ENCODE measurements around the gene DGLUCY.
A peak's percentile ranks its signal among the peaks of the same experiment; 100 is the strongest.
"Not testable (repeated sequence)": the region's sequence is repeated elsewhere in the genome, so short reads cannot be mapped to it uniquely, and the experiment has no call there.

Gene DGLUCY

GRCh38 chr14:91113829-91114078 lies at the start of gene DGLUCY:
DGLUCY (plus strand) TSS chr14:91114073; CDS start chr14:91160295, 46,222 bp downstream.
- peak; percentile 55 for DNase-seq (ENCODE audit: extremely low spot score, insufficient read length, low read depth)
- FAIRE-seq = no peak

GRCh38 chr14:91065266-91065665 lies 48.6 kb upstream of the DGLUCY start:
- DNase-seq (ENCODE audit: extremely low spot score, insufficient read length, low read depth) (no peak), FAIRE-seq (no peak)

- no peak for FAIRE-seq
- DNase-seq (ENCODE audit: extremely low spot score, insufficient read length, low read depth) = no peak
Observed at GRCh38 chr14:91067186-91067585, 46.7 kb upstream of the DGLUCY start.

- FAIRE-seq (no peak), DNase-seq (ENCODE audit: extremely low spot score, insufficient read length, low read depth) (no peak)
Observed at GRCh38 chr14:91068642-91069041, 45.2 kb upstream of the DGLUCY start.

- FAIRE-seq = no peak
Observed at GRCh38 chr14:91070572-91070971, 43.3 kb upstream of the DGLUCY start.

GRCh38 chr14:91075553-91075952 lies 38.3 kb upstream of the DGLUCY start:
- FAIRE-seq = no peak

More at GRCh38 chr14:91070572-91070971, 43.3 kb upstream of the DGLUCY start:
- no peak for DNase-seq (ENCODE audit: extremely low spot score, insufficient read length, low read depth)

GRCh38 chr14:91078095-91078737 lies 35.7 kb upstream of the DGLUCY start:
- DNase-seq (ENCODE audit: extremely low spot score, insufficient read length, low read depth) (peak; percentile 17), FAIRE-seq (peak; percentile 87)

More at GRCh38 chr14:91075553-91075952, 38.3 kb upstream of the DGLUCY start:
- no peak for DNase-seq (ENCODE audit: extremely low spot score, insufficient read length, low read depth)

GRCh38 chr14:91080071-91080470 lies 33.8 kb upstream of the DGLUCY start:
- FAIRE-seq (no peak), DNase-seq (ENCODE audit: extremely low spot score, insufficient read length, low read depth) (no peak)

GRCh38 chr14:91082282-91082681 lies 31.6 kb upstream of the DGLUCY start:
- FAIRE-seq (no peak), DNase-seq (ENCODE audit: extremely low spot score, insufficient read length, low read depth) (no peak)

- DNase-seq (ENCODE audit: extremely low spot score, insufficient read length, low read depth) (no peak), FAIRE-seq (no peak)
Observed at GRCh38 chr14:91084516-91084915, 29.4 kb upstream of the DGLUCY start.

- not testable (repeated sequence) for DNase-seq (ENCODE audit: extremely low spot score, insufficient read length, low read depth); FAIRE-seq
Observed at GRCh38 chr14:91087470-91087869, 26.4 kb upstream of the DGLUCY start.

GRCh38 chr14:91088585-91089235 lies 25.2 kb upstream of the DGLUCY start:
- FAIRE-seq (no peak), DNase-seq (ENCODE audit: extremely low spot score, insufficient read length, low read depth) (no peak)

GRCh38 chr14:91089958-91090535 lies 23.8 kb upstream of the DGLUCY start:
- FAIRE-seq (no peak), DNase-seq (ENCODE audit: extremely low spot score, insufficient read length, low read depth) (no peak)

GRCh38 chr14:91090743-91091142 lies 23.1 kb upstream of the DGLUCY start:
- no peak for FAIRE-seq
- no peak for DNase-seq (ENCODE audit: extremely low spot score, insufficient read length, low read depth)

- no peak for FAIRE-seq
Observed at GRCh38 chr14:91092073-91092472, 21.8 kb upstream of the DGLUCY start.

GRCh38 chr14:91093743-91094472 lies 20.0 kb upstream of the DGLUCY start:
- FAIRE-seq; DNase-seq (ENCODE audit: extremely low spot score, insufficient read length, low read depth): not testable (repeated sequence)

More at GRCh38 chr14:91092073-91092472, 21.8 kb upstream of the DGLUCY start:
- no peak for DNase-seq (ENCODE audit: extremely low spot score, insufficient read length, low read depth)

- DNase-seq (ENCODE audit: extremely low spot score, insufficient read length, low read depth) (no peak), FAIRE-seq (no peak)
Observed at GRCh38 chr14:91094772-91095171, 19.1 kb upstream of the DGLUCY start.

- FAIRE-seq = no peak
- DNase-seq (ENCODE audit: extremely low spot score, insufficient read length, low read depth) = no peak
Observed at GRCh38 chr14:91095178-91095577, 18.7 kb upstream of the DGLUCY start.

- FAIRE-seq; DNase-seq (ENCODE audit: extremely low spot score, insufficient read length, low read depth): not testable (repeated sequence)
Observed at GRCh38 chr14:91097657-91098056, 16.2 kb upstream of the DGLUCY start.

GRCh38 chr14:91098591-91098990 lies 15.3 kb upstream of the DGLUCY start:
- no peak for FAIRE-seq
- DNase-seq (ENCODE audit: extremely low spot score, insufficient read length, low read depth) = no peak

GRCh38 chr14:91100102-91100501 lies 13.8 kb upstream of the DGLUCY start:
- DNase-seq (ENCODE audit: extremely low spot score, insufficient read length, low read depth) (no peak), FAIRE-seq (peak; percentile 21)
